Measurements from ENCODE around the gene LIPC. TPM values are rescaled to one million over a fixed set of nuclear protein-coding genes. Genes with fewer than 3 reads are reported as not detected.

The LIPC gene
- total RNA-seq, 1 donor from 2014 or later, result not detected

- DNase-seq (ENCODE audit: low spot score), result no peak
These were observed 119.4 kb downstream of the LIPC start for GRCh38 chr15:58551084-58551763.

DNA sequence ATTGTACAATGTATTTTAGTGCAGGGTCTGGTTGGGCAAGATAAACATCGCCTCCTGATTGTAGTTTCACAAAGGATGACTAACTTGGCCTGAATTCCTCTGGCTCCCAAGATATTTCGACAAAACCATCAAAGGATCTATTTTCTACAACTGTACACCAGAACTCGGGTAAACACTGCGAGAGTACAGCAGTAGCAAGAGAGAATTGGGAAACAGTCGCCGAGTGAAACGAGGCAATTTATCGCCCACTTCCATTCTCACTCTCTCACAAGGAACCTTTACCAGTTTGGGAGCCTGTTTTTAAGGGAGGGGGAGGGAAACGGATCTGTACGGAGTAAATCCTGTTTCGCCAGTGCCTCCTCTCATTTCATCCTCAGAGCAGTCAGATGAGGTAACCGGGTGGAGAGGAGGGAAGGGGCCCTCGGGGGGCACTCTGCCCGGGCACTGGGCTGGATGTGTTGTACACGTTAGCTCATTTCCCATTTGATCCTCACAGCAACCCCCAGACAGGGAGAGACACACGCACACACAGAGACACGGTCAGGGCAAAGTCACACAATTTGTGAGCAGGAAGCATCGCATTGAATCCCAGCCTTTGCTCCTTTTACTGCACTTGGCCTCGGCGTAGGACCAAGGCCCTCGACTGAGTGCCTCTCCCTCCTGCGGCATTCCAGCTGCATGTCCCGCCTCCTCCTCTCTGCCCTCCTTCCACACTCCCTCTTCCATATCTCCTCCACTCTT, 120.1 kb downstream of the LIPC start:
- no peak for DNase-seq (ENCODE audit: low spot score)

- no peak for DNase-seq (ENCODE audit: low spot score)
These were observed 120.9 kb downstream of the LIPC start for GRCh38 chr15:58552505-58553364.

- no peak for DNase-seq (ENCODE audit: low spot score)
These were observed 121.7 kb downstream of the LIPC start for GRCh38 chr15:58553365-58553918.

GRCh38 chr15:58554758-58555157, 123.0 kb downstream of the LIPC start:
- no peak for DNase-seq (ENCODE audit: low spot score)

- no peak for DNase-seq (ENCODE audit: low spot score)
These were observed 123.6 kb downstream of the LIPC start for GRCh38 chr15:58555162-58556027.

- DNase-seq (ENCODE audit: low spot score), result no peak
These were observed 124.2 kb downstream of the LIPC start for GRCh38 chr15:58556028-58556361.

- no peak for DNase-seq (ENCODE audit: low spot score)
These were observed 124.8 kb downstream of the LIPC start for GRCh38 chr15:58556541-58556940.

DNA sequence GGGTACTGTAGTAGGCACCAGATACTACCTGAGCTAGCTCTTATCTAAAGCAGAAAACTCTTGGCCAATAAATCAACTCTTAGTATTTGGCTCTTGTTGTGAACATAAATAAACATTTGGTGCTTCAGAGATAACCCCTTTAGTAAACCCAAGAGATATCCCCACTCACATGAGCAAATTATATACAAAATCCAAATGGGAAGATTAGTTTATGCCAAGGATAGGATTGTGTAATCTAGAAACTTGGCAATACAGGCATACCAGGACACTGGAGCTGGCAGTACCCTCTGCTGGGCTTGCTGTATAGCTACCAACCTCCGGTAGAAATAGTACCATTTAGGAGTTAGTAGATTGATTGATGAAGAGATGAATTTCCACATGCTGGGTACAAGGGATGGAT, 127.0 kb downstream of the LIPC start:
- DNase-seq (ENCODE audit: low spot score), result no peak

- no peak for DNase-seq (ENCODE audit: low spot score)
These were observed 128.3 kb downstream of the LIPC start for GRCh38 chr15:58559904-58560588.

DNA sequence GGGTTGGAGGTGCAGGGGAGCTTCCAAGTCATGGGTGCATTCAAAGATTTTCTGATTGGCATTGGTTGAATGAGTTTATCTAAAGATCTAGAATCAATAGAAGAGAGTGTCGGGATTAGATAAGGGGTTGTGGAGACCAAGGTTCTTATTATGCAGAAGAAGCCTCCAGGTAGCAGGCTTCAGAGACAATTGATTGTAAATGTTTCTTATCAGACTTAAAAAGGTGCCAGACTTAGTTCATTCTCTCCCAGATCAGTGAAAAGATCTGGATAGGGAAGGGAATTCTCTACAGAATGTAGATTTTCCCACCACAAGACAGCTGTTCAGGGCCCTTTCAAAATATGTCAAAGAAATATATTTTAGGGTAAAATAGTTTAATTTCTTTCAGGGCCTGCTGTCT, 129.5 kb downstream of the LIPC start:
- DNase-seq (ENCODE audit: low spot score), result no peak

GRCh38 chr15:58562135-58562534, 130.3 kb downstream of the LIPC start:
- no peak for DNase-seq (ENCODE audit: low spot score)

DNA sequence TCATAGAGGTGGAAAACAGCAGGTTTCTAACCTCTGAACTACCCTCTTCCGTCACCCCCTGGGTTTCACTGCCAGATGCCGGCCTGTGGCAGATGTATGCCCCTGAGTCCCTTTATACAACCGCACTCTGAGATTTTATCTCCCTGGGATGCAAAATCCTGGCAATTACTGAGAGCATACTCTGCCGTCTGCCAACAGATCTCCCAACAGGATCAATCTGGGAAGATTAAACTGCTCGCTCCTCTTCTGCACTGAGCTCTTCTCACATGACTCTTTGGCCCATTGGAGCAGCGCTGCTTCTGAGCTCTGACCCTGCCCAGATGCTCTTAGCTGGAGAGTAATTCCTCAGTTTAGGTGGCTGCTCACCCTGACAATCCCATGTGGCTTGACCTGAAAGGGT, 133.2 kb downstream of the LIPC start:
- no peak for DNase-seq (ENCODE audit: low spot score)

DNA sequence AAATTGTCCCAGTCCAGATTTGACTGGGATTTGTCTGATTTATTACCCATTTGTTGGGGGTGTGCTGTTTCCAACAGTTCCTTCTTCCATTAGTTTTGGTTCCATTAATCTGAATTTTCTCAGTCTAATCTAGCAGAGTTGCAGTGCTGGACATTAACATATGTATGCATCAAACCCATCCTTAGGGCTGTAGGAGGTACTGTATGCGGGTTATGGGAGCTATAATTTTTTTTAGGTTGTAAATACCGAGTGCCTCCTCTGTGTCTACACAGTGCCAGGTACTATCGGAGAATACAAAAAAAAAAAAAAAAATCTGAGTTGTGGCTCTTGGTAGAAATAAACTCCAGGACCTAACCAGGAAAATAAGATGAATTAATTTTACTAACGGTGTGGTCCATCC, 133.8 kb downstream of the LIPC start:
- no peak for DNase-seq (ENCODE audit: low spot score)

GRCh38 chr15:58566029-58566428, 134.2 kb downstream of the LIPC start:
- DNase-seq (ENCODE audit: low spot score), result no peak

- no peak for DNase-seq (ENCODE audit: low spot score)
These were observed 136.4 kb downstream of the LIPC start for GRCh38 chr15:58568157-58568571.

DNA sequence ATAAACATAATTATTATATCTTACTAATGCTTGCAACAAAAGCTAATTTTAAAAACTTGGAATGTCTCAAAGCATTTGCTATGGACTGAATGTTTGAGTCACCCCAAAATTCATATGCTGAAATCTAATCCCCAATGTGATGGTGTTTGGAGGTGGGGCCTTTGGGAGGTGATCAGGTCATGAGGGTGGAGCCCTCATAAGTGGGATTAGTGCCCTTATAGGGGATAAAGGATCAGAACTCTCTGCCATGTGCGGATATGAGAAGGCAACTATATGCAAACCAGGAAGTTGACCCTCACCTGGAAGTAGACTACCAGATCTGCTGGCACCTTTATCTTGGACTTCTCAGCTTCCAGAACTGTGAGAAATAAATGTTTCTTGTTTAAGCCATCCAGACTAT, 137.7 kb downstream of the LIPC start:
- no peak for DNase-seq (ENCODE audit: low spot score)

DNA sequence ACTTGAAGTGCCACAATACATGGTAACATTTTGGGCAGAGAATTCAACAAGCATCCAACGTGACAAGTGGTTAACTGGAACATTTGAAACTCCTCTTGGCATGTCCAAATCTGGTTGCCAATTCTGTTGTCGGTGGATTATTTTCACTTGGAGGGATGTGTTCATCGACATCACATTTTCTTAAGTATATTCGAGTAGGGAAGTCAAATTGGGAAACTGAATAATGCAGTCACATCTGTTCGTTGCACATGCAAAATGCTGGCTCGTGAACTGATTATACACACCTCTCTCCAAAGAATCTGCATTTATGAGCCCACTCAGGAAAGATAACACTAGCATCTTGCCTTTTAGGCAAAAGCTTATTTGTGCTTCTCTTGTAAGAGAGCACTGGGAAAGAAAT, 139.7 kb downstream of the LIPC start:
- no peak for DNase-seq (ENCODE audit: low spot score)

DNA sequence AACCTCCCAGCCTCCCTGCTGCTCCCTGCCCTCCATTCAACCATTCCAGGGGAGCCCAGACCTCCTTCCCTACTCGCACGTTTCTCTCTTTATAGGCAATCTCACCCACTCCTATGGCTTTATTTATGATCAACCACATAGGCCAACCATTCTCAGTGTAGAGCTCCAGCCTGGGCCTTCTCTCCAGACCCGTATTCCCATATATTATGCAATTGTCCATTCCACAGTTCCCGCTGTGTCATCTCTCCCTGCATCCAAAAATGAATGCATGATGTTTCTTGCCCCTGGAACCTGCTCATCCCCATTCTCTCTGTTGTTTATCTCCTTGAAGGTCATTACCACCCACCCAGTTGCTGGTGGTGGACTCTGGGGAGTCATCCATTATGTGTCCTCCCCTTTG, 140.7 kb downstream of the LIPC start:
- no peak for DNase-seq (ENCODE audit: low spot score)

- no peak for DNase-seq (ENCODE audit: low spot score)
These were observed 141.5 kb downstream of the LIPC start for GRCh38 chr15:58573270-58573669.
